Measurements from ENCODE around the gene TEX51. TPM values are rescaled to one million over a fixed set of nuclear protein-coding genes. Genes with fewer than 3 reads are reported as not detected.

Gene TEX51
- total RNA-seq, 1 donor from 2014 or later = not detected

DNA sequence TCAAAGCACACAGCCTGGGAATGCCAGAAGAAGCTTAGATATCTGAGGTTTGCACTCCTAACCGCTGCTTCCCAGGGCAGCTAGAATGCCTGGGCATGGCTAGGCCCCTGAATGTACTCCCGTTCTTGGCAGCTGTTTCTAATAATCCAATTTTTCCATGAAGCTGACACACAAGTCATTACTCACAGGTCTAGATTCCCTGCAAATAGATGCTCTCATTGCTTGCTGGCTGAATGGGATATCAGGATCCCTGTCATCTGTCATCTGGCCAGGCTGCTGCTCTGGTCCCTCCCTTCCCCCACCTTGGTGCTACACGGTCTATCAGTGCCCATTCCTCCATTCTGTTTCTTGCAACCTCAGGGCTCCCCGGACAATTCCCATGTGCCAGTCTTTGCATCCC is 40.7 kb upstream of the TEX51 start:
- H3K9ac ChIP-seq (ENCODE audit: low read depth in 1 of 3, low read length in 3 of 3) = no peak overlapping the region
- H3K36me3 ChIP-seq (ENCODE audit: control insufficient read depth in 3 of 3, insufficient read depth in 3 of 3, low read length in 3 of 3) = no peaks in the 10 kb centered on the region
- H3K27ac ChIP-seq (ENCODE audit: low read depth, low read length) = no peak overlapping the region
- no peaks in the 10 kb centered on the region for H3K9me3 ChIP-seq (ENCODE audit: control insufficient read depth in 3 of 3, low read length in 3 of 3)
- H3K4me1 ChIP-seq (ENCODE audit: control insufficient read depth in 3 of 3, insufficient read depth in 3 of 3, low read length in 3 of 3) = no peaks in the 10 kb centered on the region
- H3K4me3 ChIP-seq (ENCODE audit: low read length in 3 of 3) = no peak overlapping the region
- H3K27me3 ChIP-seq (ENCODE audit: control insufficient read depth in 3 of 3, insufficient read depth in 3 of 3, low read length in 3 of 3) = no peaks in the 10 kb centered on the region

DNA sequence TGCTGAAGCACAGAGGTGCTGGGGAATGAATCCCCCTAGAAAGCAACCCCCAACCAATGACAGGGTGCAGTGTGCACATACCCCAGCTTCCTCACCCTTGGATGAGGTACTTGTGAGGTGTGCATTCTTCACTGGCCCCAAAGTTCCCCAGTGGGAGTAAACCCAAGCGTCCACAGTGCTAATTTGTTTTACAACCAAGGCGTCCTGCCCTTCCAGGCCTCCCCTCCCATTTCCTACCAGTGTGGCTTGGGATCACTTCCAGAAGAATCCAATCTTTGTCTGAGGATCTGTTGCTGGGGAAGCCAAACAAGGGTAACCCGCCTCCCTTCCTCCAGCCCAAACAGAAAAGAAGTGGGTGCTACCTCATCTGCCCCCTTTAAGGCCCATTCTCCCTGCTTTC is 40.3 kb upstream of the TEX51 start:
- no peaks in the 10 kb centered on the region for H3K9me3 ChIP-seq (ENCODE audit: control insufficient read depth in 3 of 3, low read length in 3 of 3)
- H3K27ac ChIP-seq (ENCODE audit: low read depth, low read length) = no peak overlapping the region
- no peaks in the 10 kb centered on the region for H3K36me3 ChIP-seq (ENCODE audit: control insufficient read depth in 3 of 3, insufficient read depth in 3 of 3, low read length in 3 of 3)
- H3K9ac ChIP-seq (ENCODE audit: low read depth in 1 of 3, low read length in 3 of 3) = no peak overlapping the region
- H3K4me3 ChIP-seq (ENCODE audit: low read length in 3 of 3) = no peak overlapping the region
- H3K4me1 ChIP-seq (ENCODE audit: control insufficient read depth in 3 of 3, insufficient read depth in 3 of 3, low read length in 3 of 3) = no peaks in the 10 kb centered on the region
- no peaks in the 10 kb centered on the region for H3K27me3 ChIP-seq (ENCODE audit: control insufficient read depth in 3 of 3, insufficient read depth in 3 of 3, low read length in 3 of 3)

DNA sequence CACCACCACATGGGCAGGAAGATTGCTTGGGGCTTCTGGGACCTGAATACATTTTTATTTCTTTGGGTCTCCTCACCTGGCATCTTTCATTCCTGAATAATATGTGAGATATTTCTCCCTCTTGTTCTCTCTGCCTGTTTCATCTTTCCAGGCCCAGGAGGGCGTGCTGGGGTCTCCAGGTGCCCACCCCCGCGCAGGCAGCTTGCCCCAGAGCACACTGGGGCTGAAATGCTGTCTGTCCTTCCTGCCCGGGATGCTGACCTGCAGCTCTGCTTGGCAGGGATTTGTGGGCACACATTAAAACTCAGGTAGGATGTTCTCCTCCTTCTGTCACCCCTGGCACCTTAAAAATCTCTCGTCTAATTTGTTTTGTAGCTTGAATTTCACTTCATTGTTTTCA is 39.7 kb upstream of the TEX51 start:
- Histone ChIP-seq H3K27me3 (ENCODE audit: control insufficient read depth in 3 of 3, insufficient read depth in 3 of 3, low read length in 3 of 3) (no peaks in the 10 kb centered on the region), H3K27ac (ENCODE audit: low read depth, low read length) (no peak overlapping the region), H3K4me3 (ENCODE audit: low read length in 3 of 3) (no peak overlapping the region), H3K9ac (ENCODE audit: low read depth in 1 of 3, low read length in 3 of 3) (no peak overlapping the region), H3K4me1 (ENCODE audit: control insufficient read depth in 3 of 3, insufficient read depth in 3 of 3, low read length in 3 of 3) (no peaks in the 10 kb centered on the region), H3K9me3 (ENCODE audit: control insufficient read depth in 3 of 3, low read length in 3 of 3) (no peaks in the 10 kb centered on the region), H3K36me3 (ENCODE audit: control insufficient read depth in 3 of 3, insufficient read depth in 3 of 3, low read length in 3 of 3) (no peaks in the 10 kb centered on the region)

DNA sequence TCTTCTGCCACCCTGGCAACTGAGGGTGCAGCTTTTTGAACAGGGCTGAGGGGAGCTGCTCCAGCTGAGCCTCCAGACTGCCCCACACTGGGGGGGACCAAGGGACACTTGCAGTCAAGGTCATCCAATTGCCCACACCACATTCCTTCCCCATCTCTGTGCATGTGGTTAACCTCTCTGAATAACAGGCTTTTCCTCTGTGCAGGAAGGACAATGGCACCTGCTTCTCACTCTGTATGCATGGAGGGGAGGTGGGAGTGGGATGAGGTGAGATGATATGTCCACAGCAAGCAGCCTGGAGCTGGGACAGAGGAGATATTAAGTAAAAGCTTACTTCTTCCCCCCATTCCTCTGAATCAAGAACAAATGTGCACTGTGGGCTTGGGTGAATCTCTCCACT is 39.1 kb upstream of the TEX51 start:
- H3K4me1 ChIP-seq (ENCODE audit: control insufficient read depth in 3 of 3, insufficient read depth in 3 of 3, low read length in 3 of 3) = no peaks in the 10 kb centered on the region
- H3K9ac ChIP-seq (ENCODE audit: low read depth in 1 of 3, low read length in 3 of 3) = no peak overlapping the region
- no peaks in the 10 kb centered on the region for H3K36me3 ChIP-seq (ENCODE audit: control insufficient read depth in 3 of 3, insufficient read depth in 3 of 3, low read length in 3 of 3)
- no peaks in the 10 kb centered on the region for H3K27me3 ChIP-seq (ENCODE audit: control insufficient read depth in 3 of 3, insufficient read depth in 3 of 3, low read length in 3 of 3)
- no peaks in the 10 kb centered on the region for H3K9me3 ChIP-seq (ENCODE audit: control insufficient read depth in 3 of 3, low read length in 3 of 3)
- H3K4me3 ChIP-seq (ENCODE audit: low read length in 3 of 3) = no peak overlapping the region
- H3K27ac ChIP-seq (ENCODE audit: low read depth, low read length) = no peak overlapping the region

DNA sequence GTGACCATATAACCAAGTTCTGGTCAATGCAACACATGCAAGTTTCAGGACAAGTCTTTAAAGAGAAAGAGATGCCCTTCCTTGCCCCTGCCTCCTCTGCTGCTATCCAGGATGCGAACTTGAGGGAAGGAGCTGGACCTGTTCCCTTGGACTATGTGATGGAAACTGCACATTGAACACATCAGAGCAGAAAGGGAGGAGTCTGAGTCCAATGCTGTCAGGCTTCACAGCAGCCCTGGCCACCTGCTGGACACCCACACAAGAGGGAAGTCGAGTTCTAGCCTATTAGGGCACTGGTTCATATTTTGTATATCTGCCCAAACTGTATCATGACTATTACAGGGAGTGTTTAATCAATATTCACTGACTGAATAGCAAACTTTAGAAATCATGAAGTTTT is 38.3 kb upstream of the TEX51 start:
- Histone ChIP-seq H3K4me3 (ENCODE audit: low read length in 3 of 3) (no peak overlapping the region), H3K4me1 (ENCODE audit: control insufficient read depth in 3 of 3, insufficient read depth in 3 of 3, low read length in 3 of 3) (no peaks in the 10 kb centered on the region), H3K27me3 (ENCODE audit: control insufficient read depth in 3 of 3, insufficient read depth in 3 of 3, low read length in 3 of 3) (no peaks in the 10 kb centered on the region), H3K9ac (ENCODE audit: low read depth in 1 of 3, low read length in 3 of 3) (no peak overlapping the region), H3K27ac (ENCODE audit: low read depth, low read length) (no peak overlapping the region), H3K36me3 (ENCODE audit: control insufficient read depth in 3 of 3, insufficient read depth in 3 of 3, low read length in 3 of 3) (no peaks in the 10 kb centered on the region), H3K9me3 (ENCODE audit: control insufficient read depth in 3 of 3, low read length in 3 of 3) (no peaks in the 10 kb centered on the region)

DNA sequence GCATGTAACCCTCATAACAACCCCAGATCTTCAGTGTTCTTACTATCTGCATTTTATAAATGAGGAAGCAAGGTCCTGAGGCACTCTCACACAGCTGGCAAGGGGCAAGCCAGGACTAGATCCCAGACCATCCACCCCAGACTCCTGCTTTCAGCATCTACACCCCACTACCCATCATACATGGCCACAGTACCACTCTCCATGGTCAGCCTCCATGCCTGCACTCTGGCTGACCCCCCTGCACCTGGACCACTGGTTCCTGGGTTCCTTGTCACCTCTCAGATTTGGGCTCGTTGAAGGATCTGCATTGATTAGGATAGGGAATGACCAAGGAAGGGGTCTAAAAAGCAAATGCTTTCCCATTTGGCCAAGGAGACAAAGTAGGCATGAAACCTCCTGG is 36.0 kb upstream of the TEX51 start:
- Histone ChIP-seq H3K9me3 (ENCODE audit: control insufficient read depth in 3 of 3, low read length in 3 of 3) (no peaks in the 10 kb centered on the region), H3K9ac (ENCODE audit: low read depth in 1 of 3, low read length in 3 of 3) (no peak overlapping the region), H3K4me1 (ENCODE audit: control insufficient read depth in 3 of 3, insufficient read depth in 3 of 3, low read length in 3 of 3) (no peaks in the 10 kb centered on the region), H3K36me3 (ENCODE audit: control insufficient read depth in 3 of 3, insufficient read depth in 3 of 3, low read length in 3 of 3) (no peaks in the 10 kb centered on the region), H3K27me3 (ENCODE audit: control insufficient read depth in 3 of 3, insufficient read depth in 3 of 3, low read length in 3 of 3) (no peaks in the 10 kb centered on the region), H3K27ac (ENCODE audit: low read depth, low read length) (no peak overlapping the region), H3K4me3 (ENCODE audit: low read length in 3 of 3) (no peak overlapping the region)

DNA sequence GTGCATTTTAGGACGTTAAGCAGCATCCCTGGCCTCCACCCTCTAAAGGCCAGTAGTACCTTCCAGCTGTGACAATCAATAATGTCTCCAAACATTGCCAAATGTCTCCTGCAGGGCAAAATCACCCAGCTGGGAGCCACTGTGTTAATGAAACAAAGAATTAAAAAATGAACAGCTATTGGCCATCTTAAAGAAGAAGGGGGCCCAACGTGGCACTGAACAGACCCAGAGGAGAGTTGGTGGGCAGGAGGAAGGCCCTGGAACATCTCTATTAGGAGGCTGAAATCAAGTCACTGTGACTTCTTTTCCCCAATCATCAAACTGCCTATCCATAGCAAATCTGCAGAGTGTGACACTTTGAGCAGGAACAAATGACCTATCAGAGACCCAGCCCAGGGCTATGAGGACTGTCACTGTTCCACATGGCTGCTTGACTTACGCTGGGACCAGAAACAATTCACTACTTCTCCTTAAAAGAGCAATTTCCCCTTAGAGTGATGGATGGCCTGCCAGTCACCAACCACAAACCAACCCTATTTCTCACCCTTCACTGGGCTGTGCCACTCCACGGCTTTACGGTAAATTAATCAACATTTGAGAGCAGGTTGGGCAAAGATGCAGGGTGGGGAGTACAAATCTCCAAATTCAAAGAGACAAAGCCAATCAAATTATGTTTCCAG is 35.2 kb upstream of the TEX51 start:
- Histone ChIP-seq H3K27me3 (ENCODE audit: control insufficient read depth in 3 of 3, insufficient read depth in 3 of 3, low read length in 3 of 3) (no peaks in the 10 kb centered on the region), H3K9ac (ENCODE audit: low read depth in 1 of 3, low read length in 3 of 3) (no peak overlapping the region), H3K27ac (ENCODE audit: low read depth, low read length) (no peak overlapping the region)

DNA sequence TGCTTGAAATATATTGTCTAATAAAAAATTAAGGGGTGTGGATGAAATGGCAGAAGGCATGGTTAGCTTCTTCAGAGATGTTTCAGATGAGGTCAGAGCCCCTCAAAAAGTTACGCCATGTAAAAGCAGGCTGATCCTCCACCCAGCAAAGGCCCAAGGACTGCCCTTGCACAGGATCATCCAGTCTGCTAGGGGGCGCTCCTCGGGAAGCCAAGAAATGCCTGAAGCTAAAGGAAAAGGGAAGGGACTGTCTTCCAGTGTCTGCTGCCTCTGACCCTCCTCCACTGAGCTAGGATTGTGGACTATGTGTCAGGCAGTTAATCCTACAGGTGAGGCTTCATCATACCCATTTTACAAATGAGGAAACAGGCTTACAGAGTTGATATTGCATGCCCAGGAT is 33.8 kb upstream of the TEX51 start:
- Histone ChIP-seq H3K27ac (ENCODE audit: low read depth, low read length) (no peak overlapping the region), H3K27me3 (ENCODE audit: control insufficient read depth in 3 of 3, insufficient read depth in 3 of 3, low read length in 3 of 3) (no peaks in the 10 kb centered on the region), H3K4me3 (ENCODE audit: low read length in 3 of 3) (no peak overlapping the region), H3K36me3 (ENCODE audit: control insufficient read depth in 3 of 3, insufficient read depth in 3 of 3, low read length in 3 of 3) (no peaks in the 10 kb centered on the region), H3K9ac (ENCODE audit: low read depth in 1 of 3, low read length in 3 of 3) (no peak overlapping the region), H3K9me3 (ENCODE audit: control insufficient read depth in 3 of 3, low read length in 3 of 3) (no peaks in the 10 kb centered on the region), H3K4me1 (ENCODE audit: control insufficient read depth in 3 of 3, insufficient read depth in 3 of 3, low read length in 3 of 3) (no peaks in the 10 kb centered on the region)

More for the DNA sequence above, 35.2 kb upstream of the TEX51 start:
- Histone ChIP-seq H3K36me3 (ENCODE audit: control insufficient read depth in 3 of 3, insufficient read depth in 3 of 3, low read length in 3 of 3) (no peaks in the 10 kb centered on the region), H3K4me1 (ENCODE audit: control insufficient read depth in 3 of 3, insufficient read depth in 3 of 3, low read length in 3 of 3) (no peaks in the 10 kb centered on the region), H3K9me3 (ENCODE audit: control insufficient read depth in 3 of 3, low read length in 3 of 3) (no peaks in the 10 kb centered on the region), H3K4me3 (ENCODE audit: low read length in 3 of 3) (no peak overlapping the region)

DNA sequence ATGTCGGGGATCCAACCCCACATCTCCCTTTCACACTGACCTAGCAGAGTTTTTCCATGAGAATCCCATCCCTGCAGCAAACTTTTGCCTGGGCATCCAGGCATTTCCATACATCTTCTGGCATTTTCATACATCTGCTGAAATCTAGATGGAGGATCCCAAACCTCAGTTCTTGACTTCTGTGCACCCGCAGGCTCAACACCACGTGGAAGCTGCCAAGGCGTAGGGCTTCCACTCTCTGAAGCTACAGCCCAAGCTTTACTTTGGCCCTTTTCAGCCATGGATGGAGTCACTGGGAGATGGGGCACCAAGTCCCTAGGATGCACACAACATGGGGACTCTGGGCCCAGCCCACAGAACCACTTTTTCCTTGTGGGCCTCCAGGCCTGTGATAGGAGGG is 32.2 kb upstream of the TEX51 start:
- Histone ChIP-seq H3K27ac (ENCODE audit: low read depth, low read length) (no peak overlapping the region), H3K27me3 (ENCODE audit: control insufficient read depth in 3 of 3, insufficient read depth in 3 of 3, low read length in 3 of 3) (no peaks in the 10 kb centered on the region), H3K9ac (ENCODE audit: low read depth in 1 of 3, low read length in 3 of 3) (no peak overlapping the region), H3K36me3 (ENCODE audit: control insufficient read depth in 3 of 3, insufficient read depth in 3 of 3, low read length in 3 of 3) (no peaks in the 10 kb centered on the region), H3K9me3 (ENCODE audit: control insufficient read depth in 3 of 3, low read length in 3 of 3) (no peaks in the 10 kb centered on the region), H3K4me3 (ENCODE audit: low read length in 3 of 3) (no peak overlapping the region), H3K4me1 (ENCODE audit: control insufficient read depth in 3 of 3, insufficient read depth in 3 of 3, low read length in 3 of 3) (no peaks in the 10 kb centered on the region)

DNA sequence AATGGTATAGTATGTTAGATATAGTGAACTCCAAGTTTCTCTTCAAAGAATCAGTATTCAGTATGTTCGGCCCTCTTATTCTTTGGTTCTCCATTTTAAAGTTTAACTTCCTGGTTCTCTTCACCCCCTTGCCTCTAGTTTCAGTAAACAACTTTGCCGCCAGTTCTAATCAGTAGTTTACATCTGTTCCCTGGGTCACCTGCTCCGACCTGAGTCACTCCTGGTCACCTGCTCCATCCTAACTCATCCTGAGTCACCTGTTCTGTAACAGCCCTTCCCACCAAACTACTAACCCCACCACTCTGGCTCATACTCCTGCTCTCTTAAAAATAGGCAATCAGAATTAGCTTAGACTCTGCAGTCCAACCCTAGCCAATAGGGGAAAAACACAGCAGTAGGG is 23.7 kb upstream of the TEX51 start:
- no peaks in the 10 kb centered on the region for H3K36me3 ChIP-seq (ENCODE audit: control insufficient read depth in 3 of 3, insufficient read depth in 3 of 3, low read length in 3 of 3)
- no peak overlapping the region for H3K9ac ChIP-seq (ENCODE audit: low read depth in 1 of 3, low read length in 3 of 3)
- H3K27me3 ChIP-seq (ENCODE audit: control insufficient read depth in 3 of 3, insufficient read depth in 3 of 3, low read length in 3 of 3) = peaks cover 3 to 10% (median 7%) of the 10 kb centered on the region in 3 donors
- H3K4me1 ChIP-seq (ENCODE audit: control insufficient read depth in 3 of 3, insufficient read depth in 3 of 3, low read length in 3 of 3) = no peaks in the 10 kb centered on the region
- no peak overlapping the region for H3K27ac ChIP-seq (ENCODE audit: low read depth, low read length)
- peaks cover 0 to 4% (median 3%) of the 10 kb centered on the region in 3 donors for H3K9me3 ChIP-seq (ENCODE audit: control insufficient read depth in 3 of 3, low read length in 3 of 3)
- H3K4me3 ChIP-seq (ENCODE audit: low read length in 3 of 3) = no peak overlapping the region
